CD4-positive, alpha-beta T cell treated with Interleukin-17A for 1 hour (primary cell): ENCODE data around the gene APOBEC3H.

ENCODE experiments used
- DNase-seq: peaks from one replicate; pipeline ENCODE4 v3.0.0-alpha.2; 2020

Gene APOBEC3H

GRCh38 chr22:39114112-39114511, 17.1 kb downstream of the APOBEC3H start:
- no peak for DNase-seq

- DNase-seq, result no peak
These were observed 18.5 kb downstream of the APOBEC3H start for GRCh38 chr22:39115570-39115969.

- DNase-seq, result peak; percentile 72
These were observed 19.1 kb downstream of the APOBEC3H start for GRCh38 chr22:39115977-39116621.

- DNase-seq, result peak; percentile 90
These were observed 20.6 kb downstream of the APOBEC3H start for GRCh38 chr22:39117585-39118191.

GRCh38 chr22:39120983-39121382, 23.9 kb downstream of the APOBEC3H start:
- no peak for DNase-seq

- DNase-seq, result no peak
These were observed 25.9 kb downstream of the APOBEC3H start for GRCh38 chr22:39122772-39123470.

- no peak for DNase-seq
These were observed 26.9 kb downstream of the APOBEC3H start for GRCh38 chr22:39123751-39124581.

GRCh38 chr22:39125622-39126021, 28.6 kb downstream of the APOBEC3H start:
- no peak for DNase-seq

GRCh38 chr22:39128508-39128907, 31.5 kb downstream of the APOBEC3H start:
- DNase-seq, result no peak

GRCh38 chr22:39129081-39129480, 32.0 kb downstream of the APOBEC3H start:
- DNase-seq, result no peak

- no peak for DNase-seq
These were observed 32.7 kb downstream of the APOBEC3H start for GRCh38 chr22:39129746-39130145.

- no peak for DNase-seq
These were observed 33.2 kb downstream of the APOBEC3H start for GRCh38 chr22:39130152-39130704.

- DNase-seq, result no peak
These were observed 34.1 kb downstream of the APOBEC3H start for GRCh38 chr22:39130892-39131855.

GRCh38 chr22:39132281-39132680, 35.2 kb downstream of the APOBEC3H start:
- no peak for DNase-seq

GRCh38 chr22:39132871-39133524, 36.0 kb downstream of the APOBEC3H start:
- no peak for DNase-seq

- no peak for DNase-seq
These were observed 36.8 kb downstream of the APOBEC3H start for GRCh38 chr22:39133871-39134270.

GRCh38 chr22:39134366-39135091, 37.5 kb downstream of the APOBEC3H start:
- no peak for DNase-seq

GRCh38 chr22:39135092-39135896, 38.2 kb downstream of the APOBEC3H start:
- peak; percentile 54 for DNase-seq

- DNase-seq, result no peak
These were observed 39.3 kb downstream of the APOBEC3H start for GRCh38 chr22:39136317-39136716.
